K562 (cell line): ENCODE measurements around the gene RAB27B. TPM values are rescaled to one million over a fixed set of nuclear protein-coding genes. Genes with fewer than 3 reads are reported as not detected.
"Not testable (repeated sequence)": the region's sequence is repeated elsewhere in the genome, so short reads cannot be mapped to it uniquely, and the experiment has no call there.

Source experiments
- ATAC-seq: fragments of 200-7000 bp; cut with Tn5 transposase; 3 replicates; pipeline ENCODE4 v1.9.1; 2020; ENCODE audit warnings: moderate library complexity
- BruUV-seq: library from RNA; stranded (reverse); fragments of 400-500 nt; replicated peaks from 2 replicates; lab custom pipeline; 2021; lab: Mats Ljungman, UMichigan
- CTCF ChIA-PET: fragments of 300-600 bp; formaldehyde crosslinking; extraction: SDS; loops from one replicate; lab custom pipeline; 2021; ENCODE audit warnings: low intra/inter-chr PET ratio; lab: Yijun Ruan, JAX
- POLR2A ChIA-PET: fragments of 300-600, 350-650 bp; sonication (Branson Sonifier 250); formaldehyde crosslinking; extraction: SDS; loops from one replicate; lab custom pipeline; 2021; ENCODE audit warnings: antibody characterized with exemption, inconsistent platforms; lab: Yijun Ruan, JAX
- DNase-seq, 4 experiments: peaks; one replicate each; pipeline versions ENCODE4 v3.0.0 to v3.0.0-alpha.2; 2011 to 2018; ENCODE audit warnings: low spot score in 3 of 4, mixed read lengths in 3 of 4; ENCODE audit errors: extremely low read depth in 1 of 4
- FAIRE-seq: peaks from 2 replicates; lab custom pipeline; 2011; peaks lifted over from hg19 to GRCh38; lab: Jason Lieb, UNC
- H2AFZ ChIP-seq: 2 replicates; pipeline ENCODE4 v1.6.0; 2011; ENCODE audit warnings: low read depth, low read length, control low read depth, inconsistent platforms
- H3K27ac ChIP-seq: fragments of 200-600 bp; 3 replicates; pipeline ENCODE4 v1.8.0; 2011; ENCODE audit warnings: low read depth, mild to moderate bottlenecking, control low read depth, inconsistent platforms, low read length, moderate library complexity, mixed read lengths; ENCODE audit errors: extremely low read depth
- H3K27me3 ChIP-seq, 2 experiments: fragments of 300-600 bp in 1 of 2; 2 replicates in 1 of 2; 3 replicates in 1 of 2; pipeline versions ENCODE4 v1.6.0 to v1.8.0; 2011; ENCODE audit warnings: inconsistent platforms in 2 of 2, low read length in 2 of 2, mild to moderate bottlenecking in 1 of 2, mixed read lengths in 1 of 2, moderate library complexity in 1 of 2; ENCODE audit not compliant: control insufficient read depth in 2 of 2, insufficient read depth in 2 of 2
- H3K36me3 ChIP-seq: fragments of 300-600 bp; 3 replicates; pipeline ENCODE4 v1.8.0; 2011; ENCODE audit warnings: mild to moderate bottlenecking, low read length, inconsistent platforms; ENCODE audit not compliant: control insufficient read depth, insufficient read depth
- H3K4me1 ChIP-seq, 2 experiments: fragments of 200-600 bp in 1 of 2; replicated peaks in 1 of 2; 2 replicates in 1 of 2; 3 replicates in 1 of 2; pipeline versions ENCODE4 v1.5.1 to v1.8.0; 2011; ENCODE audit warnings: inconsistent platforms in 2 of 2, low read length in 2 of 2, mild to moderate bottlenecking in 1 of 2, mixed read lengths in 1 of 2, moderate library complexity in 1 of 2; ENCODE audit not compliant: control insufficient read depth in 2 of 2, insufficient read depth in 2 of 2
- H3K4me2 ChIP-seq: 2 replicates; pipeline ENCODE4 v1.6.1; 2011; ENCODE audit warnings: low read length, control low read depth, inconsistent platforms, mixed read lengths; ENCODE audit not compliant: insufficient read depth
- H3K4me3 ChIP-seq: fragments of 200-600 bp; sonication (generic), shearing (Covaris generic); 2 replicates; pipeline ENCODE4 v1.5.1; 2016; ENCODE audit warnings: control low read depth, inconsistent platforms
- H3K79me2 ChIP-seq: fragments of 200-600 bp; 3 replicates; pipeline ENCODE4 v1.8.0; 2011; ENCODE audit warnings: low read length, inconsistent platforms; ENCODE audit not compliant: control insufficient read depth, insufficient read depth
- H3K9ac ChIP-seq, 2 experiments: 2 replicates each; pipeline versions ENCODE4 v1.6.0 to v1.6.1; 2011; ENCODE audit warnings: low read depth in 2 of 2, low read length in 2 of 2, control low read depth in 1 of 2, inconsistent platforms in 1 of 2, mild to moderate bottlenecking in 1 of 2, mixed read lengths in 1 of 2; ENCODE audit not compliant: insufficient read depth in 1 of 2
- H3K9me1 ChIP-seq: one replicate; pipeline ENCODE4 v1.6.0; 2011; ENCODE audit warnings: inconsistent platforms, mild to moderate bottlenecking, low read length, moderate library complexity; ENCODE audit not compliant: control insufficient read depth, insufficient read depth
- H3K9me3 ChIP-seq: replicated peaks from 2 replicates; pipeline ENCODE4 v1.5.1; 2011; ENCODE audit warnings: low read depth, low read length, inconsistent platforms; ENCODE audit not compliant: control insufficient read depth, insufficient read depth
- H4K20me1 ChIP-seq: replicated peaks from 2 replicates; pipeline ENCODE4 v1.6.1; 2011; ENCODE audit warnings: low read length, inconsistent platforms, mixed read lengths; ENCODE audit not compliant: control insufficient read depth, insufficient read depth
- RBM25 ChIP-seq: fragments of 200-400 bp; formaldehyde crosslinking; IDR thresholded peaks from 2 replicates; pipeline ENCODE4 v1.6.1; 2018; ENCODE audit warnings: low read length, low read depth, moderate library complexity; ENCODE audit not compliant: severe bottlenecking
- SMC3 ChIP-seq: conservative IDR thresholded peaks from 2 replicates; pipeline ENCODE4 v1.6.1; 2011; ENCODE audit warnings: low read depth, low read length, improper control_type of control experiment; ENCODE audit not compliant: insufficient read depth
- WGBS: fragments of 100-300 bp; shearing (Covaris generic); methylation state at CpG from one replicate; pipeline ENCODE4 v1.1.6; 2016; ENCODE audit warnings: low coverage, mixed read lengths; ENCODE audit not compliant: insufficient coverage; ENCODE audit errors: missing lambda C conversion rate; 5-methylcytosine and 5-hydroxymethylcytosine counted together
- in situ Hi-C: fragments of 300-500 bp; cut with MboI; formaldehyde crosslinking; loops from 4 replicates; pipeline ENCODE4 v1.15.0; 2018; ENCODE audit warnings: inconsistent platforms, mixed read lengths
- intact Hi-C: fragments of 100-400 bp; cut with micrococcal nuclease; formaldehyde crosslinking; loops from 2 replicates; pipeline ENCODE4 v1.14.2; 2022
- polyA plus RNA-seq, 8 experiments: library from polyadenylated mRNA; depleted of rRNA in 4 of 8; stranded (reverse) in 5 of 8; unstranded in 3 of 8; fragments of >200 nt; fragmentation: Nextera tagmentation in 2 of 8; fragmentation: Illumina TruSeq in 1 of 8; extraction: Ambion mirVana in 2 of 8; extraction: Trizol in 1 of 8; gene quantifications; 2 replicates each; pipeline versions ENCODE4 v1.2.1 to v1.2.3, GENCODE V29; 2011 to 2014; ENCODE audit warnings: inconsistent platforms in 1 of 8, missing spikeins in 1 of 8
- total RNA-seq, 7 experiments: library from RNA; depleted of rRNA in 6 of 7; stranded (reverse); fragments of >200 nt in 6 of 7; fragmentation: Illumina TruSeq in 2 of 7; extraction: Trizol in 2 of 7; gene quantifications; 2 replicates each; pipeline versions ENCODE4 v1.2.1 to v1.2.3, GENCODE V29; 2011 to 2021; ENCODE audit warnings: low replicate concordance in 1 of 7

The RAB27B gene
- total and polyA plus RNA-seq, 9 of the 15 experiments (the other 6 are each of a cell fraction or from before 2014, with no cell fraction given): 0.44 to 5.7 (median 1.2) TPM

DNA sequence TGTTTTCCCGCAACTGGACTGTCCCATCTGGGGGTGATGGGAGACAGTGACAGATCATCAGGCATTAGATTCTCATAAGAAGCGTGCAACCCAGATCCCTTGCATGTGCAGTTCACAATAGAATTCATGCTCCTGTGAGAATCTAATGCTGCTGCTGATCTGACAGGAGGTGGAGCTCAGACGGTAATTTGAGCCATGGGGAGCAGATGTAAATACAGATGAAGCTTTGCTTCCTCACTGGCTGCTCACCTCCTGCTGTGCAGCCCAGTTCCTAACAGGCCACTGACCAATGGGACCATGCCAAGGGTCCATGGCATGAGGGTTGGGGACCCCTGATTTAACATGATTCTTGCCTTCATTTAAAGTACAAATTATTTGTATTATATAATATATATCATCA is 26.8 kb downstream of the RAB27B start:
- H4K20me1 ChIP-seq, FAIRE-seq, DNase-seq, H3K9ac ChIP-seq, H3K27ac ChIP-seq, H3K4me3 ChIP-seq, CTCF ChIA-PET, H3K9me1 ChIP-seq, H3K79me2 ChIP-seq, H3K36me3 ChIP-seq, H3K27me3 ChIP-seq, H2AFZ ChIP-seq, H3K4me2 ChIP-seq, POLR2A ChIA-PET, in situ Hi-C loops, H3K4me1 ChIP-seq, ATAC-seq, H3K9me3 ChIP-seq, intact Hi-C loops, BruUV-seq: not testable (repeated sequence)
- 41% methylated on average over 3 of the region's 3 CpGs for WGBS

DNA sequence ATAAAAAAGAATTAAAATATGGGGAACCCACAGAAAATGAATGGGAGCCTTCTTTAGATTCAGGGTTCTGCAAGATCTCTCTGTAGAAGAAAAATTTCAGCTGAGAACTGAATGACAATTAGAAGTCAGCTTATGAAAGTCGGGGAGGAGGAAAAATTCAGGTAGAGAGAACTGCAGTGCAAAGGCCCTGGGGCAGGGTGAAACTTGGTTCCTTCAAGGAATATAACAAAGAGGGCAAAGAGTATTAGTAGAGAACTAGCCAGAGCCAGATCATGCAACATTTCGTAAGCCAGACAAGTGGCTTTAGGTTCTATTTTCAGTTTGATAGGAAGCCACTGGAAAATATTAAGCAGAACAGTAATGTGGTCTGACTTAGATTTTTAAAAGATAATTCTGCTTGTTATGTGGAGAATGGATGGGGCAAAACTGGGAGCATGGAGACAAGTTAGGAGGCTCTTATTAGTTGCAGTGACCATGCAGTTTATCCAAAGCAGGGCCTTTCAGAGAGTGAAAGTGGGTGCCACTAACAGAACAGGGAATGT is 27.9 kb downstream of the RAB27B start:
- Histone ChIP-seq H3K9me3 (no peaks in the 10 kb centered on the region), H3K4me3 (no peak overlapping the region), H3K36me3 (no peaks in the 10 kb centered on the region), H3K4me1 (peaks cover 0 to 4% of the 10 kb centered on the region in 2 experiments; a peak in 4 of 5 replicates), H3K4me2 (no peak overlapping the region), H3K9ac (no peak overlapping the region), H3K9me1 (no peaks in the 10 kb centered on the region), H4K20me1 (no peaks in the 10 kb centered on the region), H3K79me2 (no peaks in the 10 kb centered on the region), H3K27me3 (no peaks in the 10 kb centered on the region), H2AFZ (no peak overlapping the region), H3K27ac (no peak overlapping the region)
- ATAC-seq (no peak), DNase-seq (no peak), FAIRE-seq (no peak)
- intact Hi-C loops (no loop called here), in situ Hi-C loops (no loop called here)
- POLR2A ChIA-PET: no interaction called here
- CTCF ChIA-PET: no interaction called here
- 43% methylated on average over 2 of the region's 2 CpGs for WGBS
- no TSS peak for BruUV-seq
- TF ChIP-seq SMC3 (no peak), RBM25 (peak; percentile 88)
